Activated CD8-positive, alpha-beta memory T cell treated with anti-CD3 and anti-CD28 coated beads, Interleukin-2, amount 50 U/mL, for 1 hour (primary cell): Measurements from ENCODE around the gene VPS52.
"Not testable (repeated sequence)": the region's sequence is repeated elsewhere in the genome, so short reads cannot be mapped to it uniquely, and the experiment has no call there.

Experiments used
- DNase-seq: peaks from one replicate; pipeline ENCODE4 v3.0.0-alpha.2; 2020; ENCODE audit errors: extremely low read depth

The VPS52 gene

GRCh38 chr6:33280539-33280938 lies 8.9 kb upstream of the VPS52 start:
- no peak for DNase-seq

GRCh38 chr6:33279971-33280511 lies 8.4 kb upstream of the VPS52 start:
- no peak for DNase-seq

GRCh38 chr6:33279257-33279695 lies 7.6 kb upstream of the VPS52 start:
- DNase-seq = no peak

- DNase-seq = no peak
These were observed 7.1 kb upstream of the VPS52 start for GRCh38 chr6:33278810-33279209.

- no peak for DNase-seq
These were observed 6.7 kb upstream of the VPS52 start for GRCh38 chr6:33278392-33278741.

GRCh38 chr6:33277663-33278391 lies 6.2 kb upstream of the VPS52 start:
- no peak for DNase-seq

- no peak for DNase-seq
These were observed 5.4 kb upstream of the VPS52 start, which contains the start of gene B3GALT4 for GRCh38 chr6:33276864-33277662. B3GALT4 (plus strand) TSS chr6:33277123; CDS start chr6:33277420, 297 bp downstream.

- DNase-seq = no peak
These were observed 4.8 kb upstream of the VPS52 start for GRCh38 chr6:33276581-33276863.

GRCh38 chr6:33275795-33276580 lies 4.3 kb upstream of the VPS52 start:
- not testable (repeated sequence) for DNase-seq

GRCh38 chr6:33273924-33274902 lies 2.5 kb upstream of the VPS52 start:
- no peak for DNase-seq

GRCh38 chr6:33273129-33273923 lies 1.6 kb upstream of the VPS52 start:
- no peak for DNase-seq

GRCh38 chr6:33272275-33273128 lies 826 bp upstream of the VPS52 start:
- no peak for DNase-seq

- DNase-seq = no peak
These were observed 584 bp downstream of the VPS52 start for GRCh38 chr6:33271117-33271467.

- no peak for DNase-seq
These were observed 7.7 kb downstream of the VPS52 start for GRCh38 chr6:33264015-33264414.

- not testable (repeated sequence) for DNase-seq
These were observed 9.2 kb downstream of the VPS52 start for GRCh38 chr6:33262490-33262889.

- no peak for DNase-seq
These were observed 12.6 kb downstream of the VPS52 start for GRCh38 chr6:33259032-33259431.

- no peak for DNase-seq
These were observed 17.1 kb downstream of the VPS52 start for GRCh38 chr6:33254591-33254990.

- DNase-seq = no peak
These were observed 18.9 kb downstream of the VPS52 start for GRCh38 chr6:33252759-33253158.

GRCh38 chr6:33251395-33252012 lies 20.2 kb downstream of the VPS52 start:
- DNase-seq = no peak
